ENCODE measurements around the gene EMC10.
"Not testable (repeated sequence)": the region's sequence is repeated elsewhere in the genome, so short reads cannot be mapped to it uniquely, and the experiment has no call there.

EMC10 gene

DNA sequence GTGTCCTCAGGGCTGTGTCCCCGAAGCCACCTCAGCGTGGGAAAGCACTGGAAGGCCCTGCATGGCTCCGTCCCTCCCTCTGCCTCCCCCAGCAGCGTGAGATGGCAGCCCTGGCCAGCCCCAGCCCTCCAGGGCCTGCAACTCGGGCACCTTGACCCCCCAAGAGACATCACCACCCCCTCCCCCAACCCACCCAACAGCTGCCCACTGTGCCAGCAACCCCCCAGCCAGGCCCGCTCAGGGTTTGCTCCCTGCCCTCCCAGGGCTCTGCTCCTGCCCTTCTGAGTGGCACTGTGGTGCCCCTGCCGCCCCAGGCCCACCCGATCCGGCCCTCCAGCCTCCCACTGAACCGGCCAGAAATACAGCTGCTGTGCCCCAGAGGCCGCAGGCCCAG, 38.9 kb downstream of the EMC10 start:
- H3K9me3 ChIP-seq (replicated peaks in 1 of 11), result peaks cover 0 to 21% (median 13%) of the 10 kb centered on the region in 11 experiments; a peak in 15 of 22 replicates
- peaks cover 12 to 49% (median 40%) of the 10 kb centered on the region in 10 experiments for H3K4me1 ChIP-seq
- peaks cover 0 to 15% (median 0%) of the 10 kb centered on the region in 11 experiments; a peak in 5 of 22 replicates for H3K36me3 ChIP-seq
- no peaks in the 10 kb centered on the region for H3K27me3 ChIP-seq
- H4K20me1 ChIP-seq, result no peaks in the 10 kb centered on the region
- TF ChIP-seq Cebpa-rat (IDR thresholded peaks at IDR 0.05), result no peak
- peak overlapping the region in 9 of 11 experiments; percentile 32 to 84 (median 75); a peak in 16 of 22 replicates for H3K4me2 ChIP-seq
- peak overlapping the region in 2 of 11 experiments; percentile 24 to 41; a peak in 3 of 22 replicates for H3K9ac ChIP-seq
- H3K27ac ChIP-seq, result peak overlapping the region in 2 of 11 experiments; percentile 32 to 36; a peak in 3 of 22 replicates
- no peak overlapping the region for H3K4me3 ChIP-seq

DNA sequence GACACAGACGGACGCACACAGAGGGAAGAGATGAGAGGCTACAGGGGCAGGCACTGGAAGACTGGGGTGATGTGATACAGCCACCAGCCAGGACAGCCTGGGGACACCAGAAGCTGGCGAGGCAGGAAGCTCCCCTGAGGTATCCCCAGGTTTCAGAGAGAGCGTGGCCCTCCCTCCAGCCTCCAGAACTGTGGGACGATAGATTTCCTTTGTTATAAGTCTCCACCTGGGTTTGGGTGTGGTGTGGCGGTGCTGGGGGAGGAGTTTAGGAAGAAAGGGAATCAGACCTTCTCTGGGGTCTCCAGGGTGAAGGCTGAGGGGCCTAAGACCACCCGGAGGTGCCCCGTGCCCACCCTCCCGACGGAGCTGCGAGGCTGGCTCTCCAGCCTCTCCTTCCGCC, 40.1 kb downstream of the EMC10 start:
- Histone ChIP-seq H3K27me3 (no peaks in the 10 kb centered on the region), H3K9ac (no peak overlapping the region), H3K27ac (no peak overlapping the region), H4K20me1 (no peaks in the 10 kb centered on the region), H3K4me3 (no peak overlapping the region), H3K4me2 (no peak overlapping the region), H3K36me3 (peaks cover 0 to 15% (median 0%) of the 10 kb centered on the region in 11 experiments; a peak in 5 of 22 replicates), H3K4me1 (peaks cover 7 to 41% (median 33%) of the 10 kb centered on the region in 10 experiments; a peak in 19 of 20 replicates), H3K9me3 (replicated peaks in 1 of 11) (peaks cover 0 to 21% (median 13%) of the 10 kb centered on the region in 11 experiments; a peak in 15 of 22 replicates)
- no peak for TF ChIP-seq Cebpa-rat (IDR thresholded peaks at IDR 0.05)

DNA sequence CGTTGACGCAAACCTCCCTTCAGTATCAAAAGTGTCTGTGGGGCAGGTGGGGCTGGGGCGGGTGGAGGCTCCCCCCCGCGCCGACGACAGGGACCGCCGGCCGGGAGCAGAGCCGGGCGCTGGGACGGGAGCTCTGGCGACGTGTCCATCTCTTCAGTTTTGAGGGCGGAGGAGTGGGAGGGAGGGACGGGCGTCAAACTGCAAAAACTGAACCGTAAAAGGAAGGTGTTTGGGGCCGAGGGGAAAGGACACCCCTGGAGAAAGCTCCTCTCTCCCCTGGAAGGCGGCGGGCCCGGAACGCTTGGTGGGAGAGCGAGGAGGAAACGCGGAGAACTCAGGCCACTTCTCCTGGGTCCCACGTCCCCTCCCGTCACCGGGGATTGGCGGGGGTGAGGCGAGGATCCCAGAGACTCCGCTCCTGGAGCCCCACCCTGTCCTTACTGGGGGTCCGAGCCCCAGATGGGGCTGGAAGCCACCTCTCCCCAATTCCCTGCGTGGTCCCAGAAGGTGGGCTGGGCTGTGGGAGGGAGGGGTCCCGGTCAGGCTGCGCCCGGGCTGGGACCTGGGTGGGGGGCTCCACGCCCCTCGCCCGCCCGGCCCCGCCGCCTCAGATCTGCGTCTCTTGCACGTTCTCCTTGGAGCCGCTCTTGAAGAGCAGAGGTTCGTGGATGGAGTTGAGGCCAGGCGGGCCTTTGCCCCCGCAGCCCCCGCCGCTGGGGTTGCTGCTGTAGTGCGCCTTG, 40.8 kb downstream of the EMC10 start:
- Histone ChIP-seq H3K4me2 (no peak overlapping the region), H3K9ac (no peak overlapping the region)

DNA sequence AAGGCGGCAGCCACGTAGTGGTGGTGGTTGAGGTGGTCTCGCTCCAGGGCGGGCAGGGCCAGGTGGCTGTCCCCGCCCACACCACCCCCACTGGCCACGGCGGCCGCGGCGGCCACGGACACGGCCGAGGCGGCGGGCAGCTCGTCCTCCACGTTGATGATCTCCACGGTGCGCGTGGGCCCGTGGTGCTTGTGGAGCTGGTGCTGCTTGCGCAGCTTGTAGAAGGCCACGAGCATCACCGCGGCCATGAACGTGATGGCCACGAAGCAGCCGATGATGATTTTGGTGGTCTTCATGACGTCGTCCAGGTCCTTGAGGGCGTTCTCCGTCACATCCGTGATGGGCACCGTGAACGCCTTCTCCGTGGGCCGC, 41.4 kb downstream of the EMC10 start:
- Histone ChIP-seq H3K9me3 (replicated peaks in 1 of 11) (peaks cover 0 to 21% (median 13%) of the 10 kb centered on the region in 11 experiments; a peak in 15 of 22 replicates), H3K4me2 (no peak overlapping the region), H3K4me1 (peaks cover 0 to 29% (median 23%) of the 10 kb centered on the region in 10 experiments; a peak in 16 of 20 replicates), H3K9ac (no peak overlapping the region), H3K27ac (no peak overlapping the region), H3K4me3 (no peak overlapping the region), H3K27me3 (no peaks in the 10 kb centered on the region), H4K20me1 (no peaks in the 10 kb centered on the region), H3K36me3 (peaks cover 0 to 15% (median 0%) of the 10 kb centered on the region in 11 experiments; a peak in 5 of 22 replicates)
- TF ChIP-seq Cebpa-rat (IDR thresholded peaks at IDR 0.05), result no peak

More for the DNA sequence above, 40.8 kb downstream of the EMC10 start:
- no peak overlapping the region for H3K4me3 ChIP-seq
- peaks cover 0 to 15% (median 0%) of the 10 kb centered on the region in 11 experiments; a peak in 5 of 22 replicates for H3K36me3 ChIP-seq
- no peak overlapping the region for H3K27ac ChIP-seq
- H4K20me1 ChIP-seq, result no peaks in the 10 kb centered on the region
- H3K9me3 ChIP-seq (replicated peaks in 1 of 11), result peaks cover 0 to 21% (median 13%) of the 10 kb centered on the region in 11 experiments; a peak in 15 of 22 replicates
- H3K27me3 ChIP-seq, result no peaks in the 10 kb centered on the region
- peaks cover 2 to 35% (median 28%) of the 10 kb centered on the region in 10 experiments; a peak in 18 of 20 replicates for H3K4me1 ChIP-seq
- no peak for TF ChIP-seq Cebpa-rat (IDR thresholded peaks at IDR 0.05)

DNA sequence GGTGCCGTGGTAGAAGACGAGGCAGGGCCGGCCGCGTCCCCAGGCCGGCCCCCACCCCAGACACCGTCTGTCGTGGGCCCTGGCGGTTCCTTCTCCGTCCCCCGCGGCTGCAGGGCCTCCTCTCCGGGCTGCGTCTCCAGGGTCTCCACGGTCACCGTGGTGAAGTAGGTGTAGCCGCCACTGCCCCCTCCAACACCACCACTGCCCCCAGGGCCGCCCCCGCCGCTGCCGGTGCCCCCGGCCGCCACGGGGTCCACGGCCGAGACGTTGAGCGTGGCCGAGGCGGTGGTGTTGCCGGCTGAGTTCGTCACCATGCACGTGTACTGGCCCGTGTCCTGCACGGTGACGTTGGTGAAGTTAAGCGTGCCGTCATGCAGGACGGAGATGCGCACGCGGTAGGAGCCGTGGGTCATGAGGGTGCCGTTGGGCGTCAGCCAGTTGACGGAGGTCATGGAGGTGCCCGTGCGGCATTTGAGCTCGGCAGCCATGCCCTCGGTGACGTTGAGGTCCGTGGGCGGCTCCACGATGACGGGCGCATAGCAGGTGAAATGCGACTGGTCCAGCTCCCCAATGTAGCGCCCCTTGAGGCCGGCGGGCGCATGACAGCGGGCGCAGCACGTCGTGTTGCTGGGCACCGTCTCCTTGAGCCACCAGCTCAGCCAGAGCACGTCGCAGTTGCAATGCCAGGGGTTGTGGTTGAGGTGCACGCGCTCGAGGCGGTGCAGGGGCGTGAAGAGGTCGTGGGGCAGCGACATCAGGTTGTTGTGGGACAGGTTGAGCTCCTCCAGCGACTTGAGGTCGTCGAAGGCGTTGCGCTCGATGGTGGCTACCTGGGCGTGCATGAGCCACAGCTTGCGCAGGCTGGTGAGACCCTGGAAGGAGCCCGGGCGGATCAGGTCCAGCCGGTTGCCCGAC, 42.0 kb downstream of the EMC10 start:
- H3K36me3 ChIP-seq, result peaks cover 0 to 15% (median 0%) of the 10 kb centered on the region in 11 experiments; a peak in 5 of 22 replicates
- H3K4me1 ChIP-seq, result peaks cover 0 to 25% (median 18%) of the 10 kb centered on the region in 10 experiments; a peak in 16 of 20 replicates
- H3K27ac ChIP-seq, result no peak overlapping the region
- H3K4me2 ChIP-seq, result no peak overlapping the region
- TF ChIP-seq Cebpa-rat (IDR thresholded peaks at IDR 0.05), result no peak
- no peaks in the 10 kb centered on the region for H4K20me1 ChIP-seq
- no peaks in the 10 kb centered on the region for H3K27me3 ChIP-seq
- H3K9ac ChIP-seq, result no peak overlapping the region
- H3K9me3 ChIP-seq (replicated peaks in 1 of 11), result peaks cover 0 to 21% (median 13%) of the 10 kb centered on the region in 11 experiments; a peak in 15 of 22 replicates
- H3K4me3 ChIP-seq, result no peak overlapping the region

DNA sequence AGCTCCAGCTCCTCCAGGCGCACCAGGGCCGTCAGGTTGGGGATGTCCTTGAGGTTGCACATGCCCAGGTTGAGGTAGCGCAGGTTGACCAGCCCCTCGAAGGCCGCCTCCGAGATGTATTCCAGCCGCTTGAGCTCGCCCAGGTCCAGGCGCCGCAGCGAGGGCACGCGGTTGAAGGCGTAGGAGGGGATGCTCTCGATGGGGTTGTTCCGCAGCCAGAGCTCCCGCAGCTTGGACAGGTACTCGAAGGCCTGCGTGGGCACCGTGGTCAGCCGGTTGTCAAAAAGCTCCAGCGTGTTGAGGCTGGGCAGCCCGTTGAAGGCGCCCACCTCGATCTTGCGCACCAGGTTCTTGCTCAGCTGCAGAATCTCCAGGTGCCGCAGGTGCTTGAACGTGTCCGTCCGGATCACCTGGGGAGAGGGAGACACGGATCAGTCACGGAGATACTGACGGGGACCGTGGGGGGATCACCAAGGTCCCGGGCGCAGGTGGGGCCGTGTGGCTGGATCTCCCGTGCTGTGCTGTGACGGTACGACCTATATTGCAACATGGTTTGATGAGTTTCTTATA, 42.8 kb downstream of the EMC10 start:
- Histone ChIP-seq H3K27ac (no peak overlapping the region), H3K4me1 (peaks cover 0 to 17% (median 11%) of the 10 kb centered on the region in 10 experiments; a peak in 16 of 20 replicates), H3K4me3 (no peak overlapping the region), H3K9ac (no peak overlapping the region), H4K20me1 (no peaks in the 10 kb centered on the region), H3K36me3 (peaks cover 0 to 15% (median 0%) of the 10 kb centered on the region in 11 experiments; a peak in 5 of 22 replicates), H3K27me3 (no peaks in the 10 kb centered on the region), H3K4me2 (no peak overlapping the region), H3K9me3 (replicated peaks in 1 of 11) (peaks cover 0 to 21% (median 13%) of the 10 kb centered on the region in 11 experiments; a peak in 15 of 22 replicates)
- no peak for TF ChIP-seq Cebpa-rat (IDR thresholded peaks at IDR 0.05)

DNA sequence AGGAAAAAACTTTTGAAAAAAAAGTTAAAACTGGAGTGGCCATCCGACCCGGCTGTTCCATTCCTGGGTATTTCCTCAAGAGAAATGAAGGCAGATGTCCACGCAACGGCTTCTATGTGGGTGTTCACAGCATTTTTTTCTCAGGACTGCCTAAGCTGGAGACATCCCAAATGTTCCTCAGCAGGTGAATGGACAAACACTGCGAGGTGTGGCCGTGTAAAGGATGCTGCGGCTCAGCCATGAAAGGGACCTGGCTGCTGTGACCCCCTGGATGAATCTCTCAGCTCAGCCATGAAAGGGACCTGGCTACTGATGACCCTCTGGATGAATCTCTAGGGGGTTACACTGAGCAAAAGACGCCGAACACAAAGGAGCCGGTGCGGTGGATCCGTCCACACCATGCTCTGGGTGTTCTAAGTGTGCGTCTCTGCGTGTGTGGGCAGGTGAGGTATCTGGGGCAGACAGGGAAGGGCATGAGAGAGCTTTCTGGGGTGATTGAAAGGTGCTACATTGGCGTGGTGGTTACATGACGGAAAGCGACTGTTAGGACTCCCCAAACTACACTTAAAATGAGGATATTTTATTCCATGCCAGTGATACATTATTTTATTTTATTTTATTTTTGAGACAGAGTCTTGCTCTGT, 44.6 kb downstream of the EMC10 start:
- H3K4me1 ChIP-seq, result peaks cover 0 to 4% (median 0%) of the 10 kb centered on the region in 10 experiments; a peak in 6 of 20 replicates
- H4K20me1 ChIP-seq, result no peaks in the 10 kb centered on the region
- no peaks in the 10 kb centered on the region for H3K27me3 ChIP-seq
- no peak for TF ChIP-seq Cebpa-rat (IDR thresholded peaks at IDR 0.05)
- no peak overlapping the region for H3K9ac ChIP-seq
- peaks cover 0 to 21% (median 13%) of the 10 kb centered on the region in 11 experiments; a peak in 15 of 22 replicates for H3K9me3 ChIP-seq (replicated peaks in 1 of 11)
- peaks cover 0 to 15% (median 0%) of the 10 kb centered on the region in 11 experiments; a peak in 5 of 22 replicates for H3K36me3 ChIP-seq
- H3K4me2 ChIP-seq, result no peak overlapping the region
- no peak overlapping the region for H3K27ac ChIP-seq
- no peak overlapping the region for H3K4me3 ChIP-seq

DNA sequence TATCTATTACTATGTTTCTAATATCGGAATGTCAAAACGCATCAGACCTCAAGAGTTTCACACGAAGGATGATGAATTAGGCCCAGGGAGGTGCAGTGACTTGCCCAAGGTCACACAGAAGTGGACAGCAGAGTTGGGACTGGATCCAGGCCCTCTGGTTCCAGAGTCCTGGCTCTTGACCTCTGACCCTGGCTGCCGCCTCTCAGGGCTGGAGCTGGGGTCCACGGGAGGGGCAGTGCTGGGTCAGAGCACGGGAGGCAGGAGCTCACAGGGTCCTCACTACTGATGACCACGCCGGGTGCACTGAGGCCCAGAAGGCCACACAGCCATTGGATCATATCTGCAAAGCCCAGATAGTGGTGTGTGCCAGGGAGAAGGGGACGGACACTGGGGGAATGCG, 46.6 kb downstream of the EMC10 start:
- Histone ChIP-seq H3K36me3 (peaks cover 0 to 13% (median 0%) of the 10 kb centered on the region in 11 experiments; a peak in 5 of 22 replicates), H3K4me2 (no peak overlapping the region), H4K20me1 (no peaks in the 10 kb centered on the region), H3K27me3 (no peaks in the 10 kb centered on the region), H3K4me3 (no peak overlapping the region), H3K4me1 (peaks cover 0 to 12% (median 5%) of the 10 kb centered on the region in 10 experiments; a peak in 8 of 20 replicates), H3K27ac (no peak overlapping the region), H3K9me3 (replicated peaks in 1 of 11) (peaks cover 0 to 15% (median 13%) of the 10 kb centered on the region in 11 experiments; a peak in 15 of 22 replicates), H3K9ac (no peak overlapping the region; a peak in 1 of 22 replicates)
- TF ChIP-seq Cebpa-rat (IDR thresholded peaks at IDR 0.05), result no peak

DNA sequence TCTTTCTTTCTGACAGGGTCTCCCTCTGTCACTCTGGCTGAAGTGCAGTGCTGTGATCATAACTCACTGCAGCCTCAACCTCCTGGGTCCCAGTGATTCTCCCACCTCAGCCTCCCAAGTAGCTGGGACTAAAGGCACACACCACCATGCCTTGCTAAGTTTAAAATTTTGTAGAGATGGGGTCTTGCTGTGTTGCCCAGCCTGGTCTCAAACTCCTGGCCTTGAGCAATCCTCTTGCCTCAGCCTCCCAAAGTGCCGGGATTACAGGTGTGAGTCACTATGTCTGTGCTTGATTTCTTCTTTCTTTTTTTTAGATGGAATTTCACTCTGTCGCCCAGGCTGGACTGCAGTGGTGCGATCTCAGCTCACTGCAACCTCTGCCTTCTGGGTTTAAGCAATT, 51.7 kb downstream of the EMC10 start:
- not testable (repeated sequence) for H3K27me3 ChIP-seq, H3K4me3 ChIP-seq, H3K9ac ChIP-seq, H3K27ac ChIP-seq, H4K20me1 ChIP-seq, H3K36me3 ChIP-seq
- H3K4me2 ChIP-seq, result peak overlapping the region in 1 of 11 experiments; percentile 37; a peak in 1 of 22 replicates
- peaks cover 0 to 19% (median 5%) of the 10 kb centered on the region in 10 experiments; a peak in 8 of 20 replicates for H3K4me1 ChIP-seq
- H3K9me3 ChIP-seq (replicated peaks in 1 of 11), result peaks cover 14 to 20% (median 17%) of the 10 kb centered on the region in 11 experiments
